Renal pelvis (tissue), 4 donors: ENCODE measurements around the gene DIPK1A. TPM values are rescaled to one million over a fixed set of nuclear protein-coding genes. Genes with fewer than 3 reads are reported as not detected.

Experiments
- DNase-seq: peaks from one replicate; pipeline ENCODE4 v3.0.0-alpha.2; 2013
- polyA plus RNA-seq, 3 donors: library from polyadenylated mRNA; unstranded; fragments of 120-200 nt; gene quantifications; one replicate each; pipeline ENCODE4 v1.2.1, GENCODE V29; 2013; ENCODE audit not compliant: insufficient read length in 3 of 3

Gene DIPK1A
- polyA plus RNA-seq, 3 donors: 6.7 to 8.9 (median 7.7) TPM

DNA sequence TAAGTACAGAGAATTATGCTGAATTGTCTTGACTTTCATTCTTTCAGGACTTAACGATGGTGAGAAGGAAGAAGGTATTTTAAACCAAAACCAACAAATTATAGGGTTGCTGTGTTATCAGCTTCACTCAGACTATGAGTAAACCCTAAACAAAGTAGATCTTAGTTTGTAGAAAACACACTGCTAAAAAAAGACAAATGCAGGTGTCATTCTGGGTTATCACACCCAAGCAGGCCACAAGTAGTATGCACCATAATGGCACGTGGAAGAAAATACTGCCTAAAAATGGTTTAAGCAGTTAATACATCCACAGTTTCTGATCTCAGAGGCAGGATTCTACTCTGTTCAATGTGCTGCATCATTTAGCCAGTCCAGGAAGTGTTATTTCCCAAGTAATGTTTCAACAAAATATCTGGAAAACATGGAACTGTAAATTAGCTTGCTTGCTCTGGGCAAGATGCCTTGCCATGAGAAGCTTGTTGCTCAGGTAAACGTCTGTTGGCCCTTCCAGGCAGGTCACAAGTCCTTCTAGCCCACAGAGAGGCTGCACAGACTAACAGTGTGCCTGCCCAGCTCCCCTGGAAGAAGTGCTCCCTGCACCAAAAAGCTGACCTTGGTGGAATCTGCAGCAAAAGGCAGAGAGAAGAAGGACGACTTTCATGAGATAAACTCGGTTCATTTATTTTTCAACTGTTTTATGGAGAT lies 4.1 kb downstream of the DIPK1A start:
- DNase-seq: no peak

DNA sequence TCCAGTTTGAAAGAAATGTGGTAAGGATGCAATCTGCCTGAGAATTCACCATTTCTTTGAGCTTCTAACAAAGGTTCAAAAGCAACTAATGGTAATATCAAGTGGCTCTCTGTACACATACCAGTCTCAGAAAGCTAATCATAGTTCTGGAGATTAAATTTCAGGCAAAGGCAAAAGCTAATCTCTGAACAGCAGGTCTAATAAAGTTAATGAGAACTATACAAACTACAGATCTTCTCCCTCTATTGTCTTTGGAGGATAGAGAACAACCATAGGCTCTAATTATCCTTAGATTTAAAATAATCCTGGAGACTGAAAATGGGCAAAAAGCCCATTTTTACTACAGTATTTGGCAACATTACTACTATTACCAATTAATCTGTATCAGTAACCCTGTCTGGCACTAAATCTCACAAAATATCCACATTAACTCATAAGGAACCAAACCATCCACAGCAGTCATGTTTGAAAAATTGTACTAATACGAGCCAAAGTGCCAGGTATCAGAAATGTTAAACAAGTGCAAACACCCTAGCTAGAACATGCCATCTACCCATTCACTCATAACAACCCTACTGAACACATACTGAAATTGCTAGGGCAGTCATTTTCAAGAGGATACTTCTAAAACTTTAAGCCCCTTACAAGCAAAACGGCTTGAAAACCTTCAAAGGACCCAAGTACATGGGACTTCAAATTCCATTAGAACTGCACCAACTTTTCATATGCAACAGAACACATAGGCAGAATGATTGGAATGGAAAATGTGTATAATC lies 4.8 kb downstream of the DIPK1A start:
- DNase-seq: no peak

DNA sequence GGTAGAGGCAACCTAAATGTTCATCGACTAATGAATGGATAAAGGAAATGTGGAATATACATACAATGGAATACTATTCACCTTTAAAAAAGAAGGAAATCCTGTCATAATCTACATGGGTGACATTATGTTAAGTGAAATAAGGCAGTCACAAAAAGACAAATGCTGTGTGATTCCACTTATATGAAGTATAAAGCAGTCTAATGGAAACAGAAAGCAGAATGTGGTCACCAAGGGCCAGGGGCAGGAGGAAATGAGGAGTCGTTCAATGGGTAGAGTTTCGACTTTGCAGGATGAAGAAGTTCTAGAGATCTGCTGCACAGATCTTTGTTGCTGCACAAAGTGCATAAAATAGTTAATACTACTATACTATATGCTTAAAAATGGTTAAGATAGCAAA lies 7.8 kb downstream of the DIPK1A start:
- DNase-seq: no peak

DNA sequence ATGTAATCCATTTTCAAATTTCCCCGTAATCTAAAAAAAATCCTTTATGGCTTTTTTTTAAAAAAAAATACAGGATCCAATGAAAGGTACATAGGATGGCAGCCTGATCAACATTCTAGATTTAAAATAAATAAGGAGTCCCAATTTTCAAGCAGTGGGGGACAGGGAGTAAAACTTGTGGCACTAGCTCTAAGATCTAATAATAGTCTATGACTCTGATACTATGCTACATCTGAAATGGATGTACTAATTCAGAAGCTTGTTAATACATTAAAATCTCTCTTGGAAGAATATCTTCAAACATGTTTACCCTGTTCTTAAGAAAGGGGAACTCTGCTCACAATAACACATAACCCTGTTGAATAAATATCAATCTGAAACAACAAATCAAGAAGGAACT lies 8.5 kb downstream of the DIPK1A start:
- DNase-seq: no peak

DNA sequence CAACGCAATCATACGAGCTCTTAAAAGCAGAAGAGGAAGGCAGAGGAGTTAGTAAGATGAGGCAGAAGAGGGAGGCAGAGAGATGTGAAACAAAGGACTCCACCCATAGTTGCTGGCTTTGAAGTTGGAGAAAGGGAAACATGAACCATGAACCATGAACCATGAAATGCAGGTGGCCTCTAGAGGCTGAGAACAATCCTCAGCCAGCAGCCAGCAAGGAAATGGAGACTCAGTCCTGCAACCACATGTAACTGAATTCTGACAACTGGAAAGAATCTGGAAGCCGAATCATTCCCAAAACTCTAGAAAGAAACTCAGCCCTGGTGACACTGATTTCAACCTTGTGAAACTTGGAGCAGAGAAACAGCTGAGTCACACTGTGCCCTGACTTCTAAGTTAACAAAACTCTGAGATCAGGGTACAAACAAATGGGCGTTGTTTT lies 10.1 kb downstream of the DIPK1A start:
- DNase-seq: no peak

DNA sequence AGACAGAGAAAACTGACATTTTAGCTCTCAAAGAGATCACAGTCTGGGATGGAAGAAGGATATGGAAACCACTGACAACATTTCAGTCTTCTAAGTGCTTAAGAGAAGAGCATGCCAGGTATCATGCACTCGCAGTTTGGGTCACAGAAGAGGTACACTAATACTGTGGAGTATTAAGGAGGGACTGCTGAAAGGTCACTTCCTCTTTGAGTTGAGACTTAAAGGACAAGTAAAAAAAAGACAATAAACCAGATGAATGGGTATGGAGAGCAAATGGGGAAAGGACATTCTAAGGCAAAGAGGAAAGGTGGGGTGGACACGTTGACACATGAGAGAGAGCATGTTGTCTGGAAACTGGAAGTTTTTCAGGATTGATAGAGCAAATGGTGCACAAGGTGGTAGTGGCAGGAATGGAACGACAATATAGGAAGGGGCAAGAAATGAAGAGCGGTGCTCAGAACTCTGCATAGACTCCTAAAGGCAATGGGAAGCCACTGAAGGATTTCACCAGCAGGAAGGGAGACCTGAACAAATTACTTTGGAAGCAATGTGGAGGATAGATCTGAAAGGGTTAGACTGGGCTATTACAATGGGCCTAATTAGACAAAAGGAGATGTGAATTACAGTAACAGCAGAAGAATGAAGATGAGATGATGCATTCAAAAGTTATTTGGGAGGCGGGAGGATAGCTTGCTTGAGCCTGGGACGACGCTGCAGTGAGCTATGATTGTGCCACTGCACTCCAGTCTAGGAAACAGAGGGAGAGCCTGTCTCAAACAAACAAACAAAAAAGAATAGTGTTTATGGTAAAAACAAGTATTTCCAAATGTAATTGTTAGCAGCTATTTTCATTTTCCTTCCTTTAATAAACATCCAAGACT lies 11.1 kb downstream of the DIPK1A start:
- no peak for DNase-seq

DNA sequence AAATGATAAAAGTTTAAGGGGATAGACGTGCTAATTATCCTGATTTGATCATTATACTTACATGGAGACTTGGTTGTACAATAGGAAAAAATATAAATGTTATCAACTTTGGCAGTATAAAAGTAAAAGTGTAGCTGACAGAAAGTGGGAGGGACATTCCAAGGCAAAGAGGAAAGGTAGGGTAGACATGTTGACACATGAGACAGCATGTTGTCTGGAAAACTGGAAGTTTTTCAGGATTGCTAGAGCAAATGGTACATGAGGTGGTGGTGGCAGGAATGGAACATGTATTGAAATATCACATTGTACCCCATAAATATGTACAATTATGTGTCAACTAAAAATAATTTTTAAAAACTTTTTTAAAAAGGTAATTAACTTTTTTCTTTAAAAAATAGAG lies 13.2 kb downstream of the DIPK1A start:
- no peak for DNase-seq

DNA sequence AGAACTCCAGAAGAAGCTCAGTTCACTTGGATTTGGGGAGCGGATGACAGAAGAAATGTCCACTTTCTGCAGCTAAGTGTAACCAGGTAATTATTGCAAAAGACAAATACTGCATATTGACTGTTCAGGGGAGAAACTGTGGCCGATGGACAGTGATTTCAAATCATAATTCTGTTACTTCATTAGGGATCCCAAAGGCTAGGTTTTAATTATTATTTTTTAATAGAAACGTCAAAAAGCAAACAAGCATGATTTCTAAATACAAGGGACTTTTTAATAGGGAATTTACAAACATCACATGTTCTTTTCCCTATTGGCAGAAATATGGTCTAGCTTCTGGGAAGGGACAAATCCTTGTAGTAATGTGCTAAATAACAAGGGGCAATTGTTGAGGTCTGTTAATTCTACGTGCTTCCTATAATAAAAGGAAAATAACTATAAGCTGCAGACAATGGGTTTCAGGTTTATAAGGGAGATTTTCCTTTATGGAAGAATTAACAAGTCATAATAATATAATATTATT lies 15.5 kb downstream of the DIPK1A start:
- no peak for DNase-seq

DNA sequence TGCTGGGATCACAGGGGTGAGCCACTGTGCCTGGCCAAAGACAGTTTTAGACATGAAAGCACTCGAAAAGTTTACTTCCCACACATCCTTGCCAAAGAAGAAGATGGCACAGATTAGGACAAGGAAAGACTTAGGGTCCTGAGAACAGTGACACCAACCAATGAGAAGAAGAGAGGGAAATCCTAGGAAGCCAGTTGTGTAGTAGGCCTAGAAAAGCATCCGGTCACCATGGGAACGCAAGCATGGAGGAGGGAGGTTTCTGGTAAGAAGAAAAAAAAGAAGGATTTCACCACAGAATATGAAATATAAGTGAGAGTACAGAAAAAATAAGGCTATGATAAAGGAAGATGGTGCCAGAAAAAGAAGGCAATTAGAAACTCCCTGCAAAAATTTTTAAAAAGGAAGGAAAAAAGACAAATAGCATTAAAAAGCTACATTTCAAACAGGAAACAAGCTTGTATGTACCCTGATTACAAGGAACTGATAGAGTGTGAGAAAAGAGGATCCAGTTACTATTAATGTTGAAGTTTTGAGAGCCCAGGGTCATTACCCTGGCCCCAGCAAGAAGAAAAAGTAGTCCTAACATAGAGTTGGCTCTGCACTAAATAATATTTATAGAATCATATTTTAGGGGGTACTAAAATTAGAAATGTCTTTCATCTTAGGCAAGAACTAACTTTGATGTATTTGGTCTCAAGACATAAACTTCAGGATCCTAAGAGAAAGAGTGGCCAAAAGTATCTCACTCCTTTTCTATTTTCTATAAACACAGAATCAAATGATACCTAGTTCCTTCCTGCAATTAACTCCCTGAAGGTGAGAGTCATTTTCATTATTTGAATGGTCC lies 16.1 kb downstream of the DIPK1A start:
- no peak for DNase-seq

DNA sequence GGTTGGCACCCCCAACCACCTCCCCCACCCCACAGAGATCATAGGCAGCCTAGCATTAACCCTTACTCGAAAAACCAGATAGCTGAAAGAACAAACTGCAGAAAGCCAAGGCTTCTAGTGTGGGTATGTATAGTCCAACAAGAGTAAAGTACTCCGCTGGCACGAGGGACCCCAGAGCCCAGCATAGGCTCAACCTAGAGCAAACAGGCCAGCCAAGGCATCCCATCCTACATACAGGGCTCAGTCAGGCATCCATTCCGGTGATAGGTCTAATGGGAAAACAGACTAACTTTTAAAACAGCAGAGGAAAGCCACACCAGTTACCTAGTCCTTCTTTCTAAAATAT lies 17.8 kb downstream of the DIPK1A start:
- DNase-seq: no peak

DNA sequence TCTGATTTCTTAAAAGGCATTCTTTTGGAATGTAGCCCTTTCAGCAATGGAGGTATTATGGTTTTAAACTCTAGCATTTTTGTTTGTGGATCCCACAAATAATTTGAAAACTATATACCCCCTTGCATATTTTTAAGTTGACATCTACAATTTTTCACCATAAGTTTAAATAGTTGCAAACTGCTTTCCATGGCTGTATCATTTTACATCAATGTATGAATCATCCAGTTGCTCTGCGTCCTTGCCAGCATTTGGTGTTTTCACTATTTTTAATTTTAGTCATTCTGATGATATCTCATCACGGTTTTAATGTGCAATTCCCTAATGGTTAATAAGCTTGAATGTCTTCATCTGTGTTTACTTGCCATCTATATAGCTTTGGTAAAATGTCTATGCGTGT lies 20.7 kb downstream of the DIPK1A start:
- no peak for DNase-seq

DNA sequence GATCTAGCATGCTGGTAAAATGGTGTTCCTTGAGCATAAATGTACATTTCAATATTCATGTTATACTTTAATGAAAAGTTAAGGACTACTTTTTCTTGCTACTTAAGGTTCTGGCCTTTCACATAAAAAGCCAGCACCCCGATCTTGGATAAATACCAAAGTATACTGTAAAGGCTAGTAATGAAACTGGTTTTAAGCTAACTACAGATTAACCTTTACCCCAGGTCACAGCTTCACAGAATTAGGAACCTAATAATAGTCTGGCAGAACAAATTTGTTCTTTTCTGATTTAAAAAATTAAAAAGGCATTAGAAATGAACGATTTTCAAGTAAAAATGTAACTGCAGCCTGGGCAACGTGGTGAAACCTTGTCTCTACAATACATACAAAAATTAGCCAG lies 23.5 kb downstream of the DIPK1A start:
- no peak for DNase-seq

DNA sequence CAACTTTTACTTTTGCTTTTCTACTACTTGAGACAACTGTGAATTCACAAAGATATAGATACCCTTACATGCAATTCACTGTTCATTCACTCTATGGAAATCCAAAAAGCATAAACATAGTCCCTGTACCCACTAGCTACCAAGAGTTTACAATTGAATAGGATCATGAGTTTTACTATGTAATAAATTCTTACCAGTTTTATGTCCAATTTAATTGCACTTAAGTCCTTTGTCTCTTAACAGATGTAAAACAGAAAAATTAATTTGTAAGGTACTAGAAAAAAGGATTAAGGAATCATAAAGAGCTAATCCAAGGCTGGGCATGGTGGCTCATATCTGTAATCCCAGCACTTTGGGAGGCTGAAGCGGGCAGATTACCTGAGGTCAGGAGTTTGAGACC lies 24.4 kb downstream of the DIPK1A start:
- DNase-seq: no peak

DNA sequence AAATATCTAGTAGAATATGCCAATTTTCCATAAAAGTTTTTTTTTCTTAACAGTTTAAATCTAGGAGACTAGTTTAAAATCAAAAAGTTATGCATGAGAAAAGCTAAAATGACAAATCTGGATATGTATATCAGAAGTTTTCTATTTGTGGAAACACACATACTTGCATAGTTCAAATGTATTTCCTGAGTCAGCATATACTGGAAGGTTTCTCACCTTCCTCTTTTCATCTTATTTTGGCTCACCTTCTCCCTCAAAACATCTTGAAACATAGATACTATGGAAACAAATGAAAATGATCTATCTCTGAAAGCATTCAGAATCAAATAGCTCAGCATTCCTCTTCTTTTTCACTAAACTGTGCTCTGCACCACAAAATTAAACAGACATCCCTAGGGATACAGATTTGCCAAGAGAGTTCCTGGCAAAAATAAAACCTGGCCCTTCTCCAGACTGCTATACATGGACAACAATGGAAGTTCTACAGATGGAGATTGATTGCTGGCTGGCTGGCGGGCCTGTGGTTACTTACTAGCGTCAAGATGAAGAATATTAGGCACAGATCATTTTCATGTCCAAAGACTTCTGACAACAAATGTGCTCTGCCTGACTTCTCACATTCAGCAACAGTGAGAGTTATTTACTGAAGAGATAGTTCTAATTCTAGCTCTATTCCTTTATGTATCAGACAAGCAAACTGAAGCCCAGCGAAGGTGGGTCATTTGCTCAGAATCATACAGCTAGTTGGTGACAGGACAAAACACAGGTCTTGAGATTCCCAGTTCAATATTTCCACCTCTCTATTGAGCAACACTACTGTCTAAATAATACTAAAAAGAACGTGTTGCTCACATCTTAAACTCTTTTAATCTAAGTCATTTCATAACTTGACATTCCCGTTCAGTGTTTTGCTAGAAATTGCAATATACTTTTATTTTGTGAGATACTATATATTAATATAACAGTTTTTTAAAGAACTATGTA lies 26.6 kb downstream of the DIPK1A start:
- DNase-seq: no peak

DNA sequence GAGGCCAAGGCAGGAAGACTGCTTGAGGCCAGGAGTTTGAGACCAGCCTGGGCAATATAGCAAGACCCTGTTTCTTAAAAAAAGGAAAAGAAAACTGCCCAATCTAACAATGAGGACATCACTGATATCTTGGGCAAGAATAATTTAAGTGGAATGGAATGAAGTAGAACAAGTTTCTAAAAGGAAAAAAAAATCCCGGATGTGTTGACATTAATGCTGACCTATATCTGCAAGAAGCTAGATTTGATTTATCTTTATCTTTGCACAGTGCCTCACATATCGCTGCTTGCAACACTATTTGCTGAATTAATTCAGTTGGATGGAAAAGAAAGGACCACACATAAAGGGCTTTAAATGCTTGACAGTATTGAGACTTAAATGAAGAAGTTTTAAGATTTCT lies 27.8 kb downstream of the DIPK1A start:
- DNase-seq: no peak

DNA sequence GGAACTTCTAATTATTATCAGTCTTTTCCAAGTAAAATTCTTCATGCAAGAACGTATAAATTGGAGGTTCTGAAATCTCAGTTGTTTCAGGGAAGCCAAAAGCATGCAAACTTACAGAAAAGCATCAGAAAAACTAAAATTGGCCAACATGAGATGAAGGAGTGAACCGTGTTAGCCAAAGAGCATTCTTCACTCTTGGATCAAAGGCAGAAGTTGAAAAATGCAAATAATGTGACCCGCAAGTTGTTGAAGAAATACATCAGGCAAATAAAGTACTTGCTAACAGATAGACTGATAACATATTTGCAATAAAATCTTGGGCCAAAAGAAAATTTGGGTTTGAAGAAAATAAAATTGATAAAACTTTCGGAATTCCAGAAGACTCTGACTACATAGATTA lies 29.6 kb downstream of the DIPK1A start:
- no peak for DNase-seq

DNA sequence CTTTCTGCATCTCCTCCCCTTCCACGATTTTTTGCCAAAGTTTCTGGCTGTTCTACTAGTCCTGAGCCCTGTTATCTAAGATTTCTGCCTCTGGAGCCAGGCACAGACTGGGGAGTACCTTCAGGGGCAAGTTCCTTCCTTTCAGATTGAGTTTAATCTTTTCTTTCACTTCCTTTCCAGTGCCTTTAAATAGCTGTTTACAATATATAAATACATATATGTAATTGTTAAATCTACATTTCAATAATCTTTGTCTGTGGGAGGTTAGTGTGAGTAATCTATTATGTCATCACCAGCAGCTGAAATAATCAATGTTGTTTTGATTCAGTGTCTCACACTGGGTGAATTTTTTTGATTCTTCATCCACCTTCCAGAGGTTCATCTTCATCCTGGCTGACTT lies 31.8 kb downstream of the DIPK1A start:
- no peak for DNase-seq

DNA sequence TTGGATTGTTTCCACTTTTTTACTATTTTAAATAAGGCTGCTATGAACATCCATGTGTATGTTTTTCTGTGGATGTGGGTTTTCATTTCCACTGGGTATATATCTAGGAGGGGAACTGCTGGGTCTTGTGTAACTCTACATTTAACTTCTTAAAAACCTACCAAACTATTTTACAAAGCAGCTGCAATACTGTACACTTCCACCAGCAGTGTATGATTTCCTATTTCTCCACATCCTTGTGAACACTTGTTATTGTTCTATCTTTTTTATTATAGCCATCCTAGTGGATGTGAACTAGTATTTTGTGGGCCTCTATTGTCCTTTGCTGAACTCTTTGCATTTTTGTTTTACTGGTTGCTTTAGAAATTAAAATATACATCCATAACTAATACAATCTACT lies 33.4 kb downstream of the DIPK1A start:
- no peak for DNase-seq

DNA sequence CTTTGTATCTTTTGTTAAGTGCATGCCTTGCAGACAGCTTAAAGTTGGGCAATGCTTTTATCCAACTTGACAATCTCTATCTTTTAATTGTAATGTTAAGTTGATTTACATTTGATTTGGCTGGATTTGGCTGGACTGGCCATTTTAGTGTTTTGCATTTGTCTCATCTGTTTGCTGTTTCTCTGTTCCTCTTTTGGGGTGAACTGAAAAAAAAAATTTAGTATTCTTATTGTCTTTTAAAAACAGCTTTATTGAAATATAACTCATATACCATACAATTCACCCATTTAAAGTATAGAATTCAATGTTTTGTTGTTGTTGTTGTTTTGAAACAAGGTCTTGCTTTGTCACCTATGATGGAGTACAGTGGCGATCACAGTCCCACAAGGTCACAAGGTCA lies 34.4 kb downstream of the DIPK1A start:
- DNase-seq: no peak

DNA sequence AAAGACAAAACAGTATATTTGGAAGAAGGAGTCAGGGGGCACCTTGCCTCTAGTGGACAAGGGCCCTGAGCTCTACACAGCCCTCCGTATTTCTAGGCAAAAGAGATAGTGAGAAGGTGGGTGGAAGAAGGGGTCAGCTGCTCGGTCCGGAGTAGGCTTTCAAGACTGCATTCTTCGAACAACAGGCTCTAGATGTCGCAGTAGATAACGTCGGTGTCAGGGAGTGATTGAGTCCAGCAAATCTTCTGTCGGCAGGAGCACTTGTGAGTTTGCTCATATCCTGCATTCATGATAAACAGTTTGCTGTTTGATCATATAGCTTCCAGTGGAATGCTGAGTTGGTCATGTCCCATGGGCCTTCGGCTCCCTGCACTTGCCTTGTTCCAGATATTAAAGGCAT lies 36.8 kb downstream of the DIPK1A start:
- no peak for DNase-seq
